Esophagus muscularis mucosa (tissue), 4 donors: ENCODE data around the gene ACADSB. TPM values are rescaled to one million over a fixed set of nuclear protein-coding genes. Genes with fewer than 3 reads are reported as not detected.

Experiments used
- DNase-seq: peaks from one replicate; pipeline ENCODE4 v3.0.0-alpha.2; 2017; ENCODE audit errors: extremely low spot score
- H3K27ac ChIP-seq, 4 donors: fragments of 200-600 bp; sonication (generic); replicated peaks in 1 of 4; 1 replicate in 3 of 4; 2 replicates in 1 of 4; pipeline ENCODE4 v1.5.1; 2016 to 2019; ENCODE audit warnings: mild to moderate bottlenecking in 1 of 4
- H3K27me3 ChIP-seq, 4 donors: fragments of 200-600 bp; sonication (generic); one replicate each; pipeline versions ENCODE4 v1.5.1 to v1.6.0; 2016 to 2019
- H3K36me3 ChIP-seq, 4 donors: fragments of 200-600 bp; sonication (generic); one replicate each; pipeline ENCODE4 v1.5.1; 2016 to 2019
- H3K4me1 ChIP-seq, 4 donors: fragments of 200-600 bp; sonication (generic); one replicate each; pipeline ENCODE4 v1.5.1; 2016 to 2019
- H3K4me3 ChIP-seq, 4 donors: fragments of 200-600 bp; sonication (generic); 1 replicate in 2 of 4; 2 replicates in 2 of 4; pipeline ENCODE4 v1.5.1; 2016 to 2019; ENCODE audit warnings: mild to moderate bottlenecking in 4 of 4, moderate library complexity in 1 of 4
- H3K9me3 ChIP-seq, 4 donors: fragments of 200-600 bp; sonication (generic); 1 replicate in 3 of 4; 2 replicates in 1 of 4; pipeline ENCODE4 v1.5.1; 2016 to 2019
- EP300 ChIP-seq: sonication (generic); formaldehyde crosslinking; IDR thresholded peaks from one replicate; pipeline ENCODE4 v1.6.1; 2017; ENCODE audit warnings: antibody characterized with exemption
- POLR2A ChIP-seq: fragments of 450-650 bp; IDR thresholded peaks from one replicate; pipeline ENCODE4 v1.6.1; 2017; ENCODE audit warnings: antibody characterized with exemption, moderate library complexity, mild to moderate bottlenecking, low read depth
- POLR2AphosphoS5 ChIP-seq, 2 donors: sonication (generic); formaldehyde crosslinking; IDR thresholded peaks; one replicate each; pipeline ENCODE4 v1.6.1; 2017; ENCODE audit warnings: antibody characterized with exemption in 2 of 2
- WGBS: methylation state at CpG from one replicate; pipeline ENCODE4 v1.1.5; 2018; 5-methylcytosine and 5-hydroxymethylcytosine counted together
- intact Hi-C: fragments of 100-400 bp; cut with DNase I; formaldehyde crosslinking; loops from one replicate; pipeline ENCODE4 v1.15.1; 2023
- total RNA-seq, 4 donors: library from RNA; depleted of rRNA; stranded (reverse); fragments of >200 nt; gene quantifications; one replicate each; pipeline versions ENCODE4 v1.1.0 to v1.2.1, GENCODE V29; 2016
- TF ChIP-seq, protein P1 (sequence below), 3 experiments: fragments of 200-600 bp in 2 of 3; fragments of 450-650 bp in 1 of 3; sonication (generic) in 2 of 3; IDR thresholded peaks; one replicate each; pipeline ENCODE4 v1.5.1; 2017 to 2019; ENCODE audit warnings: antibody characterized with exemption in 3 of 3, mild to moderate bottlenecking in 2 of 3, moderate library complexity in 1 of 3

The ACADSB gene
- total RNA-seq, 4 donors from 2014 or later, result 12.9 to 19.1 (median 14.0) TPM

DNA sequence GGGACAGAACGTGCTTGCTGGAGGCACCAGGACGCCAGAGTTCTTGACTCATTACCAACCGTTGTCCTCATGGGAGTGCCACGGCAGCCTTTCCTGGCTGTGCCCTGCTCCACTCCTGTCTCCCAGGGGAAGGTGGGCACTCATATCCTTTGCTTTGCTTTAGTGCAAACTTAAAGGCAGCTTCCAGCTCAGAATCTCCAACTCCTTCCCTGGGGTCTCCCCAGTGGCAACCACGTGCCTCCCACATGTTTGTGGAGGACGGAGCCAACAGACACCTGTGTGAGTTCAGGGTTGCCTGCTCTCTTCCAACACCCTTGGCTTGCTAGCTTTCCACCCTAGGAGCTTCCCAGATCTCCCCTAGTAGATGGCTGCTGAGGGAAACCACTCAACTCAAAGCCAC is 75.0 kb downstream of the ACADSB start:
- intact Hi-C loops, result no loop called here
- Histone ChIP-seq H3K4me3 (no peak overlapping the region), H3K27me3 (peaks cover 0 to 26% (median 0%) of the 10 kb centered on the region in 4 donors), H3K9me3 (no peaks in the 10 kb centered on the region), H3K27ac (no peak overlapping the region), H3K36me3 (no peaks in the 10 kb centered on the region), H3K4me1 (no peaks in the 10 kb centered on the region)
- no peak for TF ChIP-seq POLR2AphosphoS5 (IDR thresholded peaks at IDR 0.05)
- TF ChIP-seq POLR2A, result no peak
- TF ChIP-seq, protein P1, sequence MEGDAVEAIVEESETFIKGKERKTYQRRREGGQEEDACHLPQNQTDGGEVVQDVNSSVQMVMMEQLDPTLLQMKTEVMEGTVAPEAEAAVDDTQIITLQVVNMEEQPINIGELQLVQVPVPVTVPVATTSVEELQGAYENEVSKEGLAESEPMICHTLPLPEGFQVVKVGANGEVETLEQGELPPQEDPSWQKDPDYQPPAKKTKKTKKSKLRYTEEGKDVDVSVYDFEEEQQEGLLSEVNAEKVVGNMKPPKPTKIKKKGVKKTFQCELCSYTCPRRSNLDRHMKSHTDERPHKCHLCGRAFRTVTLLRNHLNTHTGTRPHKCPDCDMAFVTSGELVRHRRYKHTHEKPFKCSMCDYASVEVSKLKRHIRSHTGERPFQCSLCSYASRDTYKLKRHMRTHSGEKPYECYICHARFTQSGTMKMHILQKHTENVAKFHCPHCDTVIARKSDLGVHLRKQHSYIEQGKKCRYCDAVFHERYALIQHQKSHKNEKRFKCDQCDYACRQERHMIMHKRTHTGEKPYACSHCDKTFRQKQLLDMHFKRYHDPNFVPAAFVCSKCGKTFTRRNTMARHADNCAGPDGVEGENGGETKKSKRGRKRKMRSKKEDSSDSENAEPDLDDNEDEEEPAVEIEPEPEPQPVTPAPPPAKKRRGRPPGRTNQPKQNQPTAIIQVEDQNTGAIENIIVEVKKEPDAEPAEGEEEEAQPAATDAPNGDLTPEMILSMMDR (IDR thresholded peaks at IDR 0.05), result no peak
- no peak for TF ChIP-seq EP300
- WGBS, result 59% methylated on average over 3 of the region's 6 CpGs
- DNase-seq, result no peak

DNA sequence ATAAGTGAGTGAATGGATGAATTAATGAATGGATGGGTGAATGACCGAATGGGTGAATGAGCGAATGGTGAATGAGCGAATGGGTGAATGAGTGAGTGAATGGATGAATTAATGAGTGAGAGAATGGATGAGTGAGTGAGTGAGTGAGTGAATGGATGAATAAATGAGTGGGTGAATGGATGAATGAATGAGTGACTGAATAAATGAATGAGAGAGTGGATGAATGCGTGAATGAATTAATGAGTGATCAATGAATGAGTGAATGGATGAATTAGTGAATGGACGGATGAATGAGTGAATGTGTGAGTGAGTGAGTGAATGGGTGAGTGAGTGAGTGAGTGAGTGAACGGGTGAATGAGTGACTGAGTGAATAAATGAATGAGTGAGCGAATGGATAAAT is 77.5 kb downstream of the ACADSB start:
- Histone ChIP-seq H3K9me3 (no peaks in the 10 kb centered on the region), H3K4me3 (no peak overlapping the region), H3K27me3 (peaks cover 0 to 32% (median 0%) of the 10 kb centered on the region in 4 donors), H3K27ac (no peak overlapping the region), H3K4me1 (no peaks in the 10 kb centered on the region), H3K36me3 (no peaks in the 10 kb centered on the region)
- TF ChIP-seq EP300 (no peak), POLR2A (no peak), POLR2AphosphoS5 (IDR thresholded peaks at IDR 0.05) (no peak)
- TF ChIP-seq, protein P1 (IDR thresholded peaks at IDR 0.05), result no peak
- 79% methylated on average over 7 of the region's 7 CpGs for WGBS
- no peak for DNase-seq
- intact Hi-C loops, result no loop called here

DNA sequence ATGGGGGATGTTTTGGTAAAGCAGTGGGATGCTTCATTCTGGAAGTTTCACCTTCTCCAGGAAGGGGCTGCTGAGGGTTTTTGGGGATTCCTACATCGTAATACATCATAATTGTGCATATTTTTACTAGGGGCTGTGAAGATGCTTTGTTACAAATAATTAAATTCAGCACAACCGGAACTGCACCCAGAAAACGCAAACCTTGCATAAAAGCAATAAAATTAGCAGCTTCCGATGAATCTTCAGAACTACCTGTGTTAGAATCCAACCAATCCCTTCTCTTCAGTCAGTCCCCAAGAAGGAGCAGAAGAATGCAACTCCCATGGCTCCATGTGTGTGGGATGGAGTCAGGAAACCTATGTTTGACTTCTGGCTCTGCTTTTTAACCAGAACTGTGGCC is 78.5 kb downstream of the ACADSB start:
- WGBS, result 93% methylated on average over 4 of the region's 4 CpGs
- intact Hi-C loops, result no loop called here
- no peak for DNase-seq
- TF ChIP-seq EP300 (no peak), POLR2A (no peak), POLR2AphosphoS5 (IDR thresholded peaks at IDR 0.05) (no peak)
- TF ChIP-seq, protein P1 (IDR thresholded peaks at IDR 0.05), result no peak
- H3K27ac ChIP-seq, result no peak overlapping the region
- H3K4me1 ChIP-seq, result no peaks in the 10 kb centered on the region
- H3K9me3 ChIP-seq, result no peaks in the 10 kb centered on the region
- H3K27me3 ChIP-seq, result peaks cover 0 to 41% (median 0%) of the 10 kb centered on the region in 4 donors
- no peaks in the 10 kb centered on the region for H3K36me3 ChIP-seq
- H3K4me3 ChIP-seq, result no peak overlapping the region

DNA sequence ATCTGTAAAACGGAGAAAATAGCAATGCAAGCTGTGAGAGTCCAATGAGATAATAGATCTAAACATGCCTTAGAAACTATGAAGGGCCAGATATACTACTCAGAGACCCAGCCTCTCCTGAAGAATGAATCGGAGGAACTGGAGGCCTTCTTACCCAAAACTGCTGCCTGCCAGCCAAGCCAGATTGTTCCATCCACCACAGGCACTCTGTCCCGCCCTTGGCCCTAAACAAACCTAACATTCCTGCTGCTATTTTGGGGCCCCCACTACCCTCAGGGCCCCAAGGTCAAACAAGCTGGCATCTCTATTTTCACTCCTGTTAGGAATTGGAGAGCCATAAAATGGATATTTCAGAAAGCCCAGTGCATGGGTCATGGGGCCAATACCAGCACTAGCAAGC is 79.0 kb downstream of the ACADSB start:
- TF ChIP-seq POLR2AphosphoS5 (IDR thresholded peaks at IDR 0.05), result no peak
- no peak for TF ChIP-seq EP300
- TF ChIP-seq, protein P1 (IDR thresholded peaks at IDR 0.05), result no peak
- TF ChIP-seq POLR2A, result no peak

More for the DNA sequence above, 79.0 kb downstream of the ACADSB start:
- Histone ChIP-seq H3K36me3 (no peaks in the 10 kb centered on the region), H3K4me1 (no peaks in the 10 kb centered on the region), H3K9me3 (no peaks in the 10 kb centered on the region), H3K27me3 (peaks cover 0 to 38% (median 0%) of the 10 kb centered on the region in 4 donors), H3K27ac (no peak overlapping the region), H3K4me3 (no peak overlapping the region)
- 82% methylated on average over 3 of the region's 3 CpGs for WGBS
- DNase-seq, result no peak
- intact Hi-C loops, result no loop called here
